ENCODE results near the gene FCRL6.

FCRL6 gene

DNA sequence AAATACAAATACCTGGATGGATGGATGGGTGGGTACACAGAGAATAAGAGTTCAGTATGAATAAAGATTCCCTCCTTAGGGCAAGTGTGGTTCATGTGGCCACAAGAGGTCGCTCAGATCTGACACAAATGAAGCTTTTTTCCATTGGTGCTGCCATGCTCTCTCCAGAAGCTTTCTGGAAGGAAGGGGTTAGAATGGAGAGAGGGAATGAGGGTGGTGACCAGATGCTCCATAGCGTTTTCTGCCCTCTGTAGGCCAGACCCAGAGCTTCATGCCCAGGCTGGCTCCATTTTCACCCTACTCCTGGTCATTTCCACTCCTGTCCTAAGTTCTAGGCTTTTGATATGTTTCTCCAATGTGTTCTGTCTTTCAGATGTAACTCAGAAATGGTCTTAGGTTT is 3.3 kb upstream of the FCRL6 start:
- no peaks in the 10 kb centered on the region for H3K36me3 ChIP-seq (ENCODE audit: control insufficient read depth in 1 of 2, insufficient read depth in 2 of 2, low read length in 2 of 2)
- no peak overlapping the region for H3K27ac ChIP-seq (ENCODE audit: low read depth, low read length)
- H3K9ac ChIP-seq (ENCODE audit: low read depth in 1 of 2, low read length in 2 of 2), result no peak overlapping the region
- peaks cover 8 to 13% of the 10 kb centered on the region in 2 donors for H3K27me3 ChIP-seq (ENCODE audit: control insufficient read depth in 1 of 2, insufficient read depth in 2 of 2, low read length in 2 of 2)
- H3K4me3 ChIP-seq (ENCODE audit: low read depth in 1 of 2, low read length in 2 of 2), result no peak overlapping the region
- no peaks in the 10 kb centered on the region for H3K9me3 ChIP-seq (ENCODE audit: control insufficient read depth in 1 of 2, low read length in 2 of 2)
- H3K4me1 ChIP-seq (ENCODE audit: control insufficient read depth in 1 of 2, insufficient read depth in 2 of 2, low read length in 2 of 2), result peaks cover 4 to 5% of the 10 kb centered on the region in 2 donors

DNA sequence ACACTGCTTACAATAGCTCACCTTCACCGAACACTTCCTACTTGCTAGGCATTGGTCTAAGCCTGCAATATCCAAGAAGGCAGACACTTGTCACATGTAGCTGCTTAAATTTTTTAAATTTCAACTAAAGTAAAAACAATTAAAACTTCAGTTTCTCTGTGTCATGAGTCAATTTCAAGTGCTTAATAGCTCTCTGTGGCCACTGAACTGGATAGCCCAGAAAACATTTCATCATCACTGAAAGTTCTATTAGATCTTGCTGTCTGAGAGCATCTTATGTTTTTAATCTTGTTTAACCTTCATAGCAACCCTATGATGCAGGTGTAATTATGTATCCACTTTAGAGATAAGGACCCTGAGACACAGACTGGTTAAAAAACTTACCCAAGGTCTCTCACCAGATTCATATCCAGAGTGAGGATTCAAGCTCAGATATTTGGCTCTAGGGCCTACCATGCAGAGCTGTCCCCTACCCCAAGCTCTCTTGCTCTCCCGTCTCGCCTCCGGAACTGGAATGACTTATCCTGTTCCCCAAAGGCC is 2.6 kb upstream of the FCRL6 start:
- Histone ChIP-seq H3K9ac (ENCODE audit: low read depth in 1 of 2, low read length in 2 of 2) (no peak overlapping the region), H3K36me3 (ENCODE audit: control insufficient read depth in 1 of 2, insufficient read depth in 2 of 2, low read length in 2 of 2) (no peaks in the 10 kb centered on the region), H3K27me3 (ENCODE audit: control insufficient read depth in 1 of 2, insufficient read depth in 2 of 2, low read length in 2 of 2) (peaks cover 8 to 13% of the 10 kb centered on the region in 2 donors), H3K4me3 (ENCODE audit: low read depth in 1 of 2, low read length in 2 of 2) (no peak overlapping the region), H3K4me1 (ENCODE audit: control insufficient read depth in 1 of 2, insufficient read depth in 2 of 2, low read length in 2 of 2) (peaks cover 4 to 5% of the 10 kb centered on the region in 2 donors), H3K9me3 (ENCODE audit: control insufficient read depth in 1 of 2, low read length in 2 of 2) (no peaks in the 10 kb centered on the region), H3K27ac (ENCODE audit: low read depth, low read length) (no peak overlapping the region)

DNA sequence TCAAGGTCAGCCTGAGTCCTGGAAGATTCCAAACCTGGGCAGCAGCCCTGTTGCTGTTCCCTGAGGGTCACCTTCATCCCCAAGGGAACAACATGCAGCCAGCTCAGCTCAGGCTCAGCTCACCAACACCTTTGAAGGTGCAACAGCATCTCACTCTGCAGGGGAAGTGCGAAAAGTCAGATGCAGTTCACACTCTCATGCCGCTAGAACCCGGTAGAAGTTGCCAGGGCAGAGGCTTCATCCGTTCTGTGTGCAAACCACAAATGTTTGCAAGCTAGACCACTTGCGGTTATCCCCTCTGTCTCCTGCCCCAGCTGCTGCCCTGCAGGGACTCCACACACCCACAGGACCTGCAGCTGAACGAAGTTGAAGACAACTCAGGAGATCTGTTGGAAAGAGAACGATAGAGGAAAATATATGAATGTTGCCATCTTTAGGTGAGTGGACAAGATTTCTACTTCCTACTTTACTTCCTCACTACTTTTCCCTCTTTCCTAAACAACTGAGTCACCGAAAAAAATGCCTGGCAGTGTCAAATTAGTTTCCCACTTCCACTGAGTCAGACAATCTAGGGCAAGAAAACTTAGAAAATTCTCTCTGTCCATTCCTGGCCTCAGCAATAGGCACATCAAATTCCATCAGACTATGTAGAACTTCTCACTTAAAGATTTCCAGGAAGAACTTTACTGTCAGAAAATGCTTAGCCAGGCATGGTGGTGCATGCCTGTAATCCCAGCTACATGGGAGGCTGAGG is 1.8 kb upstream of the FCRL6 start:
- H3K4me1 ChIP-seq (ENCODE audit: control insufficient read depth in 1 of 2, insufficient read depth in 2 of 2, low read length in 2 of 2), result peaks cover 4 to 5% of the 10 kb centered on the region in 2 donors
- no peak overlapping the region for H3K9ac ChIP-seq (ENCODE audit: low read depth in 1 of 2, low read length in 2 of 2)
- H3K9me3 ChIP-seq (ENCODE audit: control insufficient read depth in 1 of 2, low read length in 2 of 2), result no peaks in the 10 kb centered on the region
- no peak overlapping the region for H3K27ac ChIP-seq (ENCODE audit: low read depth, low read length)
- H3K27me3 ChIP-seq (ENCODE audit: control insufficient read depth in 1 of 2, insufficient read depth in 2 of 2, low read length in 2 of 2), result peaks cover 8 to 12% of the 10 kb centered on the region in 2 donors
- H3K4me3 ChIP-seq (ENCODE audit: low read depth in 1 of 2, low read length in 2 of 2), result no peak overlapping the region
- H3K36me3 ChIP-seq (ENCODE audit: control insufficient read depth in 1 of 2, insufficient read depth in 2 of 2, low read length in 2 of 2), result no peaks in the 10 kb centered on the region

DNA sequence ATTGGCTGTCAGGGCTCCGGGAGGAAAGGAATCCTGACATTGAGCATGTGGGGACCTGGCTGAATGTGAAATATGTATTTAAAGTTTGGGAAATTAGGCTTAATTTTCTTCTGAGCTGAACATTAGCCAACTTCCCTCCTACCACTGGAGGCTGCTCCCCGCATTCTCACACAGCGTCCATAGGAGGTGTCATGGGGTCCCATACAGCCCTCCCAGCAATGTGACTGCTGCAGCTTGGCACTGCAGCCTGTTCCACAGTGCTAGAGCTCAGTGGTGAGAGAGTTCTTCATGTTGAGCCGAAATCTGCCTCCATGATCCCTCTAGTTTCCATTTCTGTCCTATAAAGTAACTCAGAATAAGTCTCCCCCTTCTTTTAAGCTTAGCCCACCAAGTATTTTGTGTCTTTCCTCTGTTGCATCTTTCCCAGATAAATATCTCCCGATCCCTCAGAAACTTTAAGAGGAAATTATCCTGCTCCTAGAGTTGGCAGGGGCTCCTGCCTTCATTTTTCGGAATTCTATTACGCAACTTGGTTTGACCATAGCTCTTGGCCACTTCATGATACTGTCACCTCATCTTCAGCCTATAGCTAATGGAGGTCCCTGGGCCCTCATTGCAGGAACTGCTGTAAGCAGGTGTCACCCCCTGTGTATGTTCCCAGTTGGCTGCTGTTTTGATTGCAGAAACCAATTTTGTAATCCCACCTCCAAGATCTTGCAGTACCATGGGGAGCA is 2.0 kb downstream of the FCRL6 start:
- H3K4me1 ChIP-seq (ENCODE audit: control insufficient read depth in 1 of 2, insufficient read depth in 2 of 2, low read length in 2 of 2), result peaks cover under 1 to 2% of the 10 kb centered on the region in 2 donors
- H3K36me3 ChIP-seq (ENCODE audit: control insufficient read depth in 1 of 2, insufficient read depth in 2 of 2, low read length in 2 of 2), result no peaks in the 10 kb centered on the region
- no peaks in the 10 kb centered on the region for H3K27me3 ChIP-seq (ENCODE audit: control insufficient read depth in 1 of 2, insufficient read depth in 2 of 2, low read length in 2 of 2)
- no peak overlapping the region for H3K4me3 ChIP-seq (ENCODE audit: low read depth in 1 of 2, low read length in 2 of 2)
- H3K27ac ChIP-seq (ENCODE audit: low read depth, low read length), result no peak overlapping the region
- no peak overlapping the region for H3K9ac ChIP-seq (ENCODE audit: low read depth in 1 of 2, low read length in 2 of 2)
- no peaks in the 10 kb centered on the region for H3K9me3 ChIP-seq (ENCODE audit: control insufficient read depth in 1 of 2, low read length in 2 of 2)

DNA sequence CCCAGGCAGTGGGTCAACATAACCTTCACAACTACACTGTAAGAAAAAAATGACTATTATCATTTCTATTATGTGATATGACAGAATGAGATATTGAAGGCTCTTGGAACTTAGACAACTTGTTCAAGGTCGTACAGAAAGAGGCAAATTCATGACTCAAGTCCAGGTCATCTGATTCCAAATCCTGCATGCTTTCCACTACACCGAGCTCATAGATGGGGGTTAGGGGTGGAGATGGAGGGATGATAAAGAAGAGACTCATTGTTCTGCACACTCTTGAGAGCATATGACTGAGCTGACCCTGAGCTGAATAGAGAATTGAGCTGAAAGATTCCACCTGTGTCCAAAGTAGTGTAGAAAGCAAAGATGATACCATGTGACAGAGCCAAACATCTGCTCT is 2.8 kb downstream of the FCRL6 start:
- Histone ChIP-seq H3K4me3 (ENCODE audit: low read depth in 1 of 2, low read length in 2 of 2) (no peak overlapping the region), H3K27me3 (ENCODE audit: control insufficient read depth in 1 of 2, insufficient read depth in 2 of 2, low read length in 2 of 2) (peaks cover 0 to 2% of the 10 kb centered on the region in 2 donors), H3K36me3 (ENCODE audit: control insufficient read depth in 1 of 2, insufficient read depth in 2 of 2, low read length in 2 of 2) (no peaks in the 10 kb centered on the region), H3K9ac (ENCODE audit: low read depth in 1 of 2, low read length in 2 of 2) (no peak overlapping the region), H3K27ac (ENCODE audit: low read depth, low read length) (no peak overlapping the region), H3K9me3 (ENCODE audit: control insufficient read depth in 1 of 2, low read length in 2 of 2) (no peaks in the 10 kb centered on the region), H3K4me1 (ENCODE audit: control insufficient read depth in 1 of 2, insufficient read depth in 2 of 2, low read length in 2 of 2) (no peaks in the 10 kb centered on the region)

- H3K27me3 ChIP-seq (ENCODE audit: control insufficient read depth in 1 of 2, insufficient read depth in 2 of 2, low read length in 2 of 2), result no peaks in the 10 kb centered on the region
- H3K9me3 ChIP-seq (ENCODE audit: control insufficient read depth in 1 of 2, low read length in 2 of 2), result no peaks in the 10 kb centered on the region
- no peak overlapping the region for H3K27ac ChIP-seq (ENCODE audit: low read depth, low read length)
- H3K36me3 ChIP-seq (ENCODE audit: control insufficient read depth in 1 of 2, insufficient read depth in 2 of 2, low read length in 2 of 2), result no peaks in the 10 kb centered on the region
- no peak overlapping the region for H3K9ac ChIP-seq (ENCODE audit: low read depth in 1 of 2, low read length in 2 of 2)
- no peaks in the 10 kb centered on the region for H3K4me1 ChIP-seq (ENCODE audit: control insufficient read depth in 1 of 2, insufficient read depth in 2 of 2, low read length in 2 of 2)
- H3K4me3 ChIP-seq (ENCODE audit: low read depth in 1 of 2, low read length in 2 of 2), result no peak overlapping the region
Observed at GRCh38 chr1:159815926-159816325, 13.8 kb downstream of the FCRL6 start.

DNA sequence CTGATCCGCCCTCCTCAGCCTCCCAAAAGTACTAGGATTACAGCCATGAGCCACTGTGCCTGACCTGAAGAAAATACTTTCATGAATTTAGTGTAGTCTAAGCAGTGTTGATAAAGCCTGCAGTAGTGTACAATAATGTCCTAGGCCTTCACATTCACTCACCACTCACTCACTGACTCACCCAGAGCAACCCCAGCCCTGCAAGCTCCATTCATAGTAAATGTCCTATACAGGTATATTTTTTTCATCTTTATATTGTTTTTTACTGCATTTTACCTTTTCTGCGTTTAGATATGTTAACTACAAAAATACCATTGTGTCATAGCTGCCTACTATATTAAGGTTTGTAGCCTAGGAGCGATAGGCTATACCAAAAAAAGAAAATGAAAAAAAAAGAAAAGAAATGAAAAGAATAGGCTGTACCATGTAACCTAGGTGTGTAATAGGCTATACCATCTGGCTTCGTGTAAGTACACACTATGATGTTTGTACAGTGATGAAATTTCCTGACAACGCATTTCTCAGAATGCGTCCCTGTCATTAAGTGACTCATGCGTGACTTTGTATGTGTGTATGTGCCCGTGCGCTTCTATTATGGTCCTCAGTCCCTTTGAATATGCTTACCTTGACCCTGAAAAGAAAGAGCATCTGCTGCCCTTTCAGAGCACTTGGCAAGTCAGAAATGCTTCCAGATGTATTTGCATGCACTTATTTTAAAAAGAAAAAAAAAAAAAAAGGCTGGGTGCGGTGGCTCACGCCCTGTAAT is 15.3 kb downstream of the FCRL6 start:
- no peak overlapping the region for H3K4me3 ChIP-seq (ENCODE audit: low read depth in 1 of 2, low read length in 2 of 2)
- no peaks in the 10 kb centered on the region for H3K36me3 ChIP-seq (ENCODE audit: control insufficient read depth in 1 of 2, insufficient read depth in 2 of 2, low read length in 2 of 2)
- no peaks in the 10 kb centered on the region for H3K9me3 ChIP-seq (ENCODE audit: control insufficient read depth in 1 of 2, low read length in 2 of 2)
- no peaks in the 10 kb centered on the region for H3K27me3 ChIP-seq (ENCODE audit: control insufficient read depth in 1 of 2, insufficient read depth in 2 of 2, low read length in 2 of 2)
- H3K4me1 ChIP-seq (ENCODE audit: control insufficient read depth in 1 of 2, insufficient read depth in 2 of 2, low read length in 2 of 2), result no peaks in the 10 kb centered on the region
- no peak overlapping the region for H3K9ac ChIP-seq (ENCODE audit: low read depth in 1 of 2, low read length in 2 of 2)
- no peak overlapping the region for H3K27ac ChIP-seq (ENCODE audit: low read depth, low read length)

DNA sequence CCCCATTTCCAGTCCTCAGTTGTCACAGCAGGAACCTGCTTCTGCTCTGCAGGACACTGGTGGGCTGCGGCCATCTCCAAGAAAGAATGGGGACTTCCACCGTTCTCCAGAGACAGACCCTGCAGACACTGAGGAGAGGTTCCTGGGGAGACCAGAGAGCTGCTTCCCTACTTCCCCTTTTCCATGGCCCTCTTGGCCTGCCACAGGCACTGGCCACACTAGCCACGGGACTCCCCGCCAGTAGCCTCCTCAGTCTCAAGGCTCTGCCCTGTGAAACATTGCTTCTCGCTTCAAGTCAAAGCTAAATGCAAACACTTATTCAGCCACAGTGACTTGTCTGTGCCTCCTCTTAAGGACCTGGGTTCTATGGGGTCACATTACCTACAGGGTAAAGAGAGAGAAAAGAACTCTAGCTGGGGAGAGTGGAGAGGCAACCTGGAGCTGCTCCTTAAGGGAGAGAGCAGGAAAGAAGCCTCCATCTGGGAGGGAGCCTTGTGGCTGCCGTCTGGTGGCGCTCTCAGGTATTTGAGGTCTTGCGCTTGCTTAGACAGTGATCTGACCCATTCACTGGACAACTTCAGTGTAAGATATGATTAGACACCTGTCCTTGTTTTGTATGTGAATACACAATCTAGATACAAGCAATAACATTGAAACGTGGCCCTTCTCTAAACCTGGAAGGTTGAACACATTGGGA is 19.2 kb downstream of the FCRL6 start:
- H3K9me3 ChIP-seq (ENCODE audit: control insufficient read depth in 1 of 2, low read length in 2 of 2), result no peaks in the 10 kb centered on the region
- no peak overlapping the region for H3K4me3 ChIP-seq (ENCODE audit: low read depth in 1 of 2, low read length in 2 of 2)
- H3K27me3 ChIP-seq (ENCODE audit: control insufficient read depth in 1 of 2, insufficient read depth in 2 of 2, low read length in 2 of 2), result no peaks in the 10 kb centered on the region
- no peak overlapping the region for H3K9ac ChIP-seq (ENCODE audit: low read depth in 1 of 2, low read length in 2 of 2)
- H3K4me1 ChIP-seq (ENCODE audit: control insufficient read depth in 1 of 2, insufficient read depth in 2 of 2, low read length in 2 of 2), result peaks cover 10 to 13% of the 10 kb centered on the region in 2 donors
- no peak overlapping the region for H3K27ac ChIP-seq (ENCODE audit: low read depth, low read length)
- H3K36me3 ChIP-seq (ENCODE audit: control insufficient read depth in 1 of 2, insufficient read depth in 2 of 2, low read length in 2 of 2), result no peaks in the 10 kb centered on the region

- H3K9ac ChIP-seq (ENCODE audit: low read depth in 1 of 2, low read length in 2 of 2), result no peak overlapping the region
- H3K27me3 ChIP-seq (ENCODE audit: control insufficient read depth in 1 of 2, insufficient read depth in 2 of 2, low read length in 2 of 2), result no peaks in the 10 kb centered on the region
- H3K4me1 ChIP-seq (ENCODE audit: control insufficient read depth in 1 of 2, insufficient read depth in 2 of 2, low read length in 2 of 2), result peaks cover 10 to 13% of the 10 kb centered on the region in 2 donors
Observed at GRCh38 chr1:159823406-159823805, 21.2 kb downstream of the FCRL6 start.

More at GRCh38 chr1:159823406-159823805, 21.2 kb downstream of the FCRL6 start:
- no peaks in the 10 kb centered on the region for H3K36me3 ChIP-seq (ENCODE audit: control insufficient read depth in 1 of 2, insufficient read depth in 2 of 2, low read length in 2 of 2)
- H3K4me3 ChIP-seq (ENCODE audit: low read depth in 1 of 2, low read length in 2 of 2), result no peak overlapping the region
- H3K27ac ChIP-seq (ENCODE audit: low read depth, low read length), result no peak overlapping the region
- no peaks in the 10 kb centered on the region for H3K9me3 ChIP-seq (ENCODE audit: control insufficient read depth in 1 of 2, low read length in 2 of 2)

Measured in duodenal mucosa (tissue), 2 donors.